HG02970 (cell line): Measurements from ENCODE around the gene OR11H7.
"Not testable (repeated sequence)": the region's sequence is repeated elsewhere in the genome, so short reads cannot be mapped to it uniquely, and the experiment has no call there.

Experiments
- ATAC-seq: cut with Tn5 transposase; IDR thresholded peaks from one replicate; pipeline ENCODE4 v1.9.1; 2021; ENCODE audit warnings: mild to moderate bottlenecking, moderate library complexity, moderate number of reproducible peaks; ENCODE audit not compliant: unreplicated experiment, low FRiP score

OR11H7 gene

GRCh38 chr14:20277409-20277808 is 48.6 kb downstream of the OR11H7 start:
- ATAC-seq, result no peak

GRCh38 chr14:20278414-20278813 is 49.6 kb downstream of the OR11H7 start:
- ATAC-seq, result no peak

- ATAC-seq, result not testable (repeated sequence)
Measured at GRCh38 chr14:20280265-20280664, 51.5 kb downstream of the OR11H7 start.
